Activated B cell treated with CpG ODN at 0.5 μM for 24 hours (primary cell): Measurements from ENCODE around the gene NR1H4. TPM values are rescaled to one million over a fixed set of nuclear protein-coding genes. Genes with fewer than 3 reads are reported as not detected.
"Not testable (repeated sequence)": the region's sequence is repeated elsewhere in the genome, so short reads cannot be mapped to it uniquely, and the experiment has no call there.

ENCODE experiments used
- ATAC-seq: fragments of 200-7000 bp; cut with Tn5 transposase; one replicate; pipeline ENCODE4 v1.10.0; 2021; ENCODE audit warnings: low read depth, mild to moderate bottlenecking, moderate library complexity
- CTCF ChIA-PET: fragments of 350-600 bp; sonication (Branson Sonifier 250); formaldehyde crosslinking; loops from one replicate; lab custom pipeline; 2021; ENCODE audit warnings: antibody characterized with exemption; lab: Charles Lee
- POLR2A ChIA-PET: fragments of 350-600 bp; sonication (Branson Sonifier 250); formaldehyde crosslinking; loops from one replicate; lab custom pipeline; 2021; ENCODE audit warnings: antibody characterized with exemption; lab: Charles Lee
- DNase-seq: peaks from one replicate; pipeline ENCODE4 v3.0.0; 2022
- H3K27ac Mint-ChIP-seq: one replicate; pipeline ENCODE4 v1.8.0; 2020; ENCODE audit warnings: mixed read lengths
- H3K27me3 Mint-ChIP-seq: one replicate; pipeline ENCODE4 v1.8.0; 2021; ENCODE audit warnings: mixed read lengths
- H3K36me3 Mint-ChIP-seq: one replicate; pipeline ENCODE4 v1.8.0; 2021; ENCODE audit warnings: low read depth, mixed read lengths
- H3K4me1 Mint-ChIP-seq: one replicate; pipeline ENCODE4 v1.8.0; 2021; ENCODE audit warnings: mixed read lengths
- H3K4me3 Mint-ChIP-seq: one replicate; pipeline ENCODE4 v1.8.0; 2020; ENCODE audit warnings: mild to moderate bottlenecking, mixed read lengths
- H3K9me3 Mint-ChIP-seq: one replicate; pipeline ENCODE4 v1.8.0; 2020; ENCODE audit warnings: mixed read lengths
- CTCF ChIP-seq: fragments of 200-600 bp; IDR thresholded peaks from one replicate; pipeline ENCODE4 v1.8.0; 2022; ENCODE audit warnings: antibody characterized with exemption, mild to moderate bottlenecking
- intact Hi-C: fragments of 100-400 bp; cut with micrococcal nuclease; formaldehyde crosslinking; loops from one replicate; pipeline ENCODE4 v1.15.1; 2024
- total RNA-seq: library from RNA; stranded (reverse); gene quantifications from 2 replicates; pipeline ENCODE4 v1.2.3, GENCODE V29; 2022

The NR1H4 gene
- total RNA-seq, 1 donor from 2014 or later: not detected

- Mint-ChIP-seq H3K4me3 (no peak overlapping the region), H3K4me1 (peaks cover under 1% of the 10 kb centered on the region), H3K9me3 (peaks cover 3% of the 10 kb centered on the region), H3K27ac (no peak overlapping the region), H3K27me3 (no peaks in the 10 kb centered on the region), H3K36me3 (no peaks in the 10 kb centered on the region)
- DNase-seq (no peak), ATAC-seq (no peak)
- ChIA-PET CTCF (no interaction called here), POLR2A (no interaction called here)
- intact Hi-C loops: no loop called here
- no peak for TF ChIP-seq CTCF
These were observed 106.2 kb downstream of the NR1H4 start for GRCh38 chr12:100579844-100580243.

- intact Hi-C loops: no loop called here
- H3K27me3 Mint-ChIP-seq: no peaks in the 10 kb centered on the region
- CTCF ChIA-PET: no interaction called here
- DNase-seq: no peak
- H3K27ac Mint-ChIP-seq: no peak overlapping the region
- no peak for TF ChIP-seq CTCF
- H3K4me1 Mint-ChIP-seq: no peaks in the 10 kb centered on the region
- POLR2A ChIA-PET: no interaction called here
- H3K9me3 Mint-ChIP-seq: peaks cover 19% of the 10 kb centered on the region
- no peak overlapping the region for H3K4me3 Mint-ChIP-seq
- H3K36me3 Mint-ChIP-seq: no peaks in the 10 kb centered on the region
- no peak for ATAC-seq
These were observed 110.6 kb downstream of the NR1H4 start for GRCh38 chr12:100584256-100584655.

- Mint-ChIP-seq H3K4me3 (no peak overlapping the region), H3K36me3 (no peaks in the 10 kb centered on the region), H3K27me3 (no peaks in the 10 kb centered on the region), H3K27ac (no peak overlapping the region), H3K9me3 (peaks cover 22% of the 10 kb centered on the region), H3K4me1 (no peaks in the 10 kb centered on the region)
- ChIA-PET POLR2A (no interaction called here), CTCF (no interaction called here)
- intact Hi-C loops: no loop called here
- DNase-seq (no peak), ATAC-seq (no peak)
- no peak for TF ChIP-seq CTCF
These were observed 118.3 kb downstream of the NR1H4 start for GRCh38 chr12:100591979-100592378.

- Mint-ChIP-seq H3K36me3 (no peaks in the 10 kb centered on the region), H3K4me1 (no peaks in the 10 kb centered on the region), H3K9me3 (peaks cover 17% of the 10 kb centered on the region), H3K4me3 (no peak overlapping the region), H3K27me3 (no peaks in the 10 kb centered on the region), H3K27ac (no peak overlapping the region)
- DNase-seq (no peak), ATAC-seq (no peak)
- no peak for TF ChIP-seq CTCF
- ChIA-PET POLR2A (no interaction called here), CTCF (interaction anchor here (0.5 kb wide), 1 partner anchor 37 kb away, joined by 4 read pairs; no protein-coding TSS in a partner anchor)
- intact Hi-C loops: no loop called here
These were observed 119.8 kb downstream of the NR1H4 start for GRCh38 chr12:100593490-100593889.

GRCh38 chr12:100601626-100602025, 128.0 kb downstream of the NR1H4 start:
- Mint-ChIP-seq H3K36me3 (no peaks in the 10 kb centered on the region), H3K4me3 (no peak overlapping the region), H3K27me3 (no peaks in the 10 kb centered on the region), H3K4me1 (no peaks in the 10 kb centered on the region), H3K27ac (no peak overlapping the region), H3K9me3 (peaks cover 8% of the 10 kb centered on the region)
- POLR2A ChIA-PET: no interaction called here
- CTCF ChIA-PET: no interaction called here
- intact Hi-C loops: no loop called here
- TF ChIP-seq CTCF: no peak
- ATAC-seq (no peak), DNase-seq (no peak)

GRCh38 chr12:100602997-100603396, 129.3 kb downstream of the NR1H4 start:
- DNase-seq, H3K27me3 Mint-ChIP-seq, intact Hi-C loops, H3K36me3 Mint-ChIP-seq, H3K4me3 Mint-ChIP-seq, H3K27ac Mint-ChIP-seq, CTCF ChIA-PET, POLR2A ChIA-PET, ATAC-seq, H3K4me1 Mint-ChIP-seq: not testable (repeated sequence)
- H3K9me3 Mint-ChIP-seq: peaks cover 18% of the 10 kb centered on the region
